Iris pigment epithelial cell (primary cell): ENCODE measurements around the gene GRID1.

Experiments used
- DNase-seq: peaks from one replicate; pipeline ENCODE4 v3.0.0-alpha.2; 2011; ENCODE audit warnings: low read depth

GRID1 gene

DNA sequence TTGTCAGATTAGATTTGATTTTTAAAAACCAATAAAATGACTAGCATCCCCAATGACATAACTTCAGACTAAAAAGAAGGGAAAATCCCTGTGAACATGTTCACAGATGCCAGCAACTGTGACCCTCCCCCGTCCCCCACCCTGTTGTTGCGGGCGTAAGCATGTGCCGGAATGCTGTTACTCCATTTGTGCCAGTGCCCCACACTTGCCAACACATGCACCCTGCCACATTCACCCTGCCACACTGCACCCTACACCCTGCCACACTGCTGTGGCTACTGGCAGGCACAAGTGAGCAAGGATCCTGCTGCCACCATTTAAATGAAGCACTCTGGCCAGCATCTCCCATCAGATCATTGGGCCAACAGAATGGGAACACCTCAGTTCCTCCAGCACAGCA, 540.2 kb downstream of the GRID1 start:
- DNase-seq: no peak

DNA sequence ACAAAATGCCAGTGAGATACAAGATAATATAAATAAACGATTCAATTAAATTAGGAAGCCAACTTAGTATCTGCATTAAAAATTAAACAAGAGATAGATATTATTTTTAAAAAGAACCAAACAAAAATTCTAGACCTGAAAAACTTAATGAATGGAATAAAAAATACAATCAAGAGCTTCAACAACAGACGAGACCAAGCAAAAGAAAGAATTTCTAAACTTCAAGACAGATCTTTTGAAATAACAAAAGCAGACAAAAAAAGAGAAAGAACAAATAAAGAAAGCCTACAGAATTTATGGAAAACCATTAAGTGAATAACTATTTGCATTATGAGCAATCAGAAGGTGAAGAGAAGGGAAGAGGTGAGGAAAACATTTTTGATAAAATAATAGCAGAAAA, 555.2 kb downstream of the GRID1 start:
- DNase-seq: no peak

GRCh38 chr10:85810674-85811073, 555.9 kb downstream of the GRID1 start:
- no peak for DNase-seq

- no peak for DNase-seq
Measured at GRCh38 chr10:85795460-85795859, 571.1 kb downstream of the GRID1 start.

- no peak for DNase-seq
Measured at GRCh38 chr10:85794553-85794952, 572.0 kb downstream of the GRID1 start.

DNA sequence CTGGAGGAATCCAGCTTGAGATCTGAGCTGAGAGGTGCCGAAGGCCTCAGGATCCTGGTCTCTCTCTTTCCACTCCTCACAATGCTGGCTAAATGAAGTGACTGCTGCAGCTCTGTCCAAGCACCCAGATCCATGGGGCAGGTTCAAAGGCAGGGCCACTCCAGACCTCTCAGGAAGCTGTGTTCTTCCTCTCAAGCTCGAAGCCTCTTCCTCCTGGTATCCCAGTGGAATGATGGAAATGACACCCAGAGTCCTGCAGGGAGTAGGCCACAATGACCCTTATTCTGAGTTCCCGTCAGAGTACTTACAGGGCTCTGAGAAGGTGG, 574.1 kb downstream of the GRID1 start:
- no peak for DNase-seq

GRCh38 chr10:85791818-85792532, 574.6 kb downstream of the GRID1 start:
- DNase-seq: peak; percentile 1

GRCh38 chr10:85789982-85790789, 576.4 kb downstream of the GRID1 start:
- DNase-seq: no peak

DNA sequence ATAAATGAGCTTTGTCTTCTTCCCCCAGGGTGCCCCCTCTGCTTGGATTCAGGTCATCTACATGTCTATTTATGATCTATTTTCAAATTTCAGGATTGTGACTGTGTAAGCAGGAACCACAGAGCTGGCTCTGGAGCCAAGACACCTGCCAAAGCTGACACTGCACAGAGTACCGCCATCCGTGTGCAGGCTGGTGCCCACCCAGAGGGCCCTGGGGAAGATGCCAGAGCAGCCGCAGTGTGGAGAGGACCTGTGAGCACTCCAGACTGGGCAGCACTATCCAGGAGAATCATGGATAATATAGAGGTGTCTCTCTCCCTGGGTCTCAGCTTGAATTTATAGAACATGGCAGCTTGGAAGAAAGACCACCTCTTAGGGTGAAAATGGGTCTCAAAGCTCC, 577.5 kb downstream of the GRID1 start:
- DNase-seq: no peak

GRCh38 chr10:85788570-85788969, 578.0 kb downstream of the GRID1 start:
- DNase-seq: no peak

DNA sequence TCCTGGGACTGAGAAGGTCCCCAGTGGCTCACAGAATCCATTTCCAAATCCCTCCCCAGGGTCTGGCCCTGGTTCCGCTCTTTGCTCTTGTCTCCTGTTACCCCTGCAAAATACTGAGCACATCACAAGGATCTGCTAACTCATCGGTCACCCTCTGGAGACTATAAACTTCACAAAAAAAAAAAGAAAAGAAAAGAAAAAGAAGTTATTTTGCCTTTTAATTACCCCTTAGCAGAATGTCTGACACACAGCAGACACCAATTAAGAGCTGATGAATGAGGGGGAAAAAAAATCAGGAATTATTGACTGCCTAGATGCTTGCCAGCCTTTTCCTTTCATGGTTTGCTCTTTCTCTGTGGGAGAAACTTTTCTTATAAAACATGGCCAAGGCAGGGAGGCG, 578.7 kb downstream of the GRID1 start:
- DNase-seq: no peak

DNA sequence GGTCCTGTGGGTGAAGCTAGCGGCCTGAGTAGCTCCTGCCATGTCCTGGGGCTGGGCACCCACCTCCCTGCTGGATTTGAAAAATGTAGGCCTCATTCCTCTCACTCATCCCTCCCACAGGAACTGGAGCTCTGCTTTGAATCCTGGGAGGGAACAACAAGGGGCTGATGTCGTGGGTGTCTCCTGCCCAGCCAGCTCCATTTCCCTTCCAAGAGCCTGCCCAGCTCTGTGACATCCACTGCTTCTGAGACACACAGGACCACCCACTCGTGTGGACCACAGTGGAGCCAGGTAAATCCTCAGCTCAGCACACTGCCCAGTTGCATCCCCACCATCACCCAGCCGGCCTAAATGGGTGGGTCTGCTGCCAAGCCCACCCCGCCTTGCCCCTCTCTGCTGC, 579.2 kb downstream of the GRID1 start:
- DNase-seq: no peak

DNA sequence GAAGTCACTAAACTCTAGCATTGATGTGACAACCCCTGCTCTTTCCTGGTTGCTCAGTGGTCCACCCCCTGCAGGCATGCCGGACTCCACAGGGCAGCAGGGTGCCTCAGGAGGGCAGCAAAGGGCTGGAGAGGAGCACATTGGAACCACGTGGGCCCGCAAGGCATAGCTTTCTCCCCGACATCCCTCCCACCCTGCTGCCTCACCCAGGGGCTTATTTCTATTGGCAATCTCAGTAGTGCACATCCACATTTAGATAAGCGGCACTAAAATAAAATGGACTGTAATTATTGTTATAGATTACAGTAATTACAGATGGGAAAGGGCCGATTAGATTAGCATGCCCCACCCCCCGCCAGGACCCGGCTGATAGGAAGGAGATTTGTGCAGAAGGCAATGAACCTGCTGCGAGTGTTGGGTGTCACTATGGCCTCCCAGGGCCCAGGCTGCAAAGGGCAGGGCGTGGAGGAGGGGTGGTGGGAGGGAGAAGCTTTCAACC, 580.1 kb downstream of the GRID1 start:
- no peak for DNase-seq

DNA sequence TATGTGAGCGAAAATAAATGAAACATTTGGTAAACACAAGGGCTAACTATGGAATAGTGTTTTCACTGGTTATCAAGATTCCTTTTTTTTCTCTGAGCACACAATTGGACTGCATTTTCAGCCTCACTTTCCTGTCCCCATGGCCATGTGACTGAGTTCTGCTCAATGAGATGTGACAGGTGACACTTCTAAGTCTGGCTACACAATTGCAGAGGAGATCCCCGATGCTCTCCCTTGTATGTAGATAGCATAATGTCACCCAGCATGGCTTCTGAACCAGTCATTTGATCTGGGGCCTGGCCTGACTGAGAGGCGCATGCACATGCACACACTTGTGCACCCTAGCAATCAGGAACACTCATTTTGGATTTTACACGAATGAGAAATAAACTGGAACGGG, 581.8 kb downstream of the GRID1 start:
- no peak for DNase-seq

DNA sequence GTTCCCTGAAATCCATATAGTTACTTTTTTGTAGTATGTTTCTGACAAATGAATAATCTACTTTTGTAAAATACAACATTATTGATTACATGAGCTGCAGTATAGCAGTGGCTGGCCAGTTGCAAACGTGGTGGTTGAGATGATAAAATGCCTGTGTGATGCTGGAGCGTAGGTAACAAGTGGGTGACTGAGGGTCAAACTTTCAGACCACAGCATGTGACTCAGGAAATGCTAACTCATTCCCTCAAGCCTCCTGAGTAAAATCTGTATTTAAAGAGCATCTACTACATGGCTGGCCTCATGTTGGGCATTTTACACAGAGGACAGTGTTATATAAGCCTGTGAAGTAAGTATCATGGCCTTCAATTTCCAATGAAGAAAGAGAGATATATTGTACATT, 585.2 kb downstream of the GRID1 start:
- DNase-seq: no peak

- DNase-seq: no peak
Measured at GRCh38 chr10:85778074-85778473, 588.5 kb downstream of the GRID1 start.

DNA sequence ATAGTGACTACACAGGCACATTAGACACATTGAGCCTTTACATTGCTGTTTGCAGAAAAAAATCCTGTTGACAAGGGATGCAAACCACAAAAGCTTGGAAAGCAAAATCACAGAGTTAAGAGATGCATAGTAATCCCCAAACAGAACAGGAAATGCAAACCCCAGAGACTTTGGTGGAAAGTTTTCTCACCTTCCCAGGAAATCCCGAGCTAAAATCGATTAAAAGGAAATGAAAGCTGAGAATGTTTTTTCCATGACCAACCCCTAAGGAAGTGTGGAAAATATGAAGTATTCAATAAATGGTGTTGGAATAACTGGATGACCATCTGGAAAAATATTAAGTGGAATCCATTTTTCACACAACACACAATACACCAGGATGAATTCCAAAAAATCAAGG, 598.7 kb downstream of the GRID1 start:
- no peak for DNase-seq

- no peak for DNase-seq
Measured at GRCh38 chr10:85764108-85764507, 602.5 kb downstream of the GRID1 start.

DNA sequence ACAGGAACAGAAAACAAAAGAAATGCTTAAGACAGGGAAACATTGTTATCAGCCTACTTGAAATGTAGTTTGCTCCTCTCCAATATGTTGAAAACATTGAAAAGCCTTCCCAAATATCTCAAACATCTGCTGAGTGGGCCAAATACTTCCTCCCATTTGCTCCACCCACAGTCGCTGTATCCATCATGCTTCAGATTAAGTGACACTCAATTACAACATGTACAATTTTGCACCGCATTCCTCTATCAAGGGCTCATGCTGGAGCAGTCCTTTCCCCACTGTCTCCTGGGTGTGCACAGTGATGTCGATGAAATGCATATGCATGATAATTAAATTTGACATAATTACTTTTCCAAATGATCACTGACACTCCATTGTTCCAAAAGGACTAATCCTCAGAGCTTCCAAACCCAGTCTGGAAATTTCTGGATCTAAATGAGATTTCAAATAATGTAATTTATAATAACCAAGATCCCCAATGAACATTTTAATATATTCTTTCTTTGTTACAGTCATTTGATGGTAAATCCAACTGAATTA, 604.6 kb downstream of the GRID1 start:
- DNase-seq: no peak

GRCh38 chr10:85741626-85742300, 624.8 kb downstream of the GRID1 start:
- DNase-seq: no peak

DNA sequence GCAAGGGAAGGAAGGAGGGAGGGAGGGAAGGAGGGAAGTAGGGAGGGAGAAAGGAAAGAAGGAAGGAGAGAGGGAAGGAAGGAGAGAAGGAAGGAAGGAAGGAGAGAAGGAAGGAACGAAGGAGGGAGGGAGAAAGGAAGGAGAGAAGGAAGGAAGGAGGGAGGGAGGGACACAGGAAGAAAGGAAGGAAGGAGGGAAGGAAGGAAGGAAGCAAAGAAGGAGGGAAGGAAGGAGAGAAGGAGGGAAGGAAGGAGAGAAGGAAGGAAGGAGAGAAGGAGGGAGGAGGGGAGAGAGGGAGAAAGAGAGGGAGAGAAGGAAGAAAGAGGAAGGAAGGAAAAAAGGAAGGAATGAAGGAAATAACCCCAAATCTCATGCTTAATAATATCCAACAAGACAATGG, 630.6 kb downstream of the GRID1 start:
- DNase-seq: no peak

GRCh38 chr10:85734791-85735190, 631.8 kb downstream of the GRID1 start:
- DNase-seq: no peak

GRCh38 chr10:85724215-85724614, 642.4 kb downstream of the GRID1 start:
- no peak for DNase-seq
